ENCODE data around the gene SNRK. TPM values are rescaled to one million over a fixed set of nuclear protein-coding genes. Genes with fewer than 3 reads are reported as not detected.

SNRK gene
- total RNA-seq, 1 experiment from 2014 or later, result 12.7 TPM

DNA sequence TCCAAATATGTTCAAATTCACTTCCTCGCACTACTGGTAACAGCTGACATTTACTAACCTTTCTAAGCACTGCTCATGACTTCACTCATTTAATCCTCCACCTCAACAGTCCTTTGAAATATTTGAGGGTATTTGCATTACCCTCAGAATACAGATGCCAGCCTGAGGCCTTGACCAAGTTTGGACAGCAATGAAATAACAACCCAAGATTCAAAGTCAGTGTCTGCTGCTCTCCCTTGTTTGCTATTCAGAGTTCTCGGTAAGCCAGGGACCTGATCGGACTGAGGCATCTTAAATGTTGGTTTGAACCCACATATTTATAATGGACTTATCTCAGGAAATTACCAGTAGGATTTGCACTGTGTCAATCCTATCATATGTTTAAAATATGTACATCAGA lies 19.9 kb upstream of the SNRK start:
- TF ChIP-seq CEBPB (IDR thresholded peaks at IDR 0.05; ENCODE audit: low read depth) (no peak), ZNF274 (IDR thresholded peaks at IDR 0.05; ENCODE audit: low read depth, low read length) (no peak), EZH2phosphoT487 (IDR thresholded peaks at IDR 0.05; ENCODE audit: borderline replicate concordance) (no peak), ZFX (IDR thresholded peaks at IDR 0.05) (no peak), EZH2 (IDR thresholded peaks at IDR 0.05) (no peak), JUND (IDR thresholded peaks at IDR 0.05) (no peak), CBX3 (IDR thresholded peaks at IDR 0.05; ENCODE audit: low read depth) (no peak), CTCF (IDR thresholded peaks at IDR 0.05 in 2 of 3, conservative IDR thresholded peaks at IDR 0.05 in 1 of 3; ENCODE audit: borderline replicate concordance in 1 of 3, insufficient read depth in 1 of 3, low read depth in 2 of 3, low read length in 2 of 3) (no peak), ATF3 (IDR thresholded peaks at IDR 0.05) (no peak), SP1 (IDR thresholded peaks at IDR 0.05; ENCODE audit: low read depth) (no peak), POLR2AphosphoS5 (IDR thresholded peaks at IDR 0.05; ENCODE audit: low read depth, low read length) (no peak), RAD21 (IDR thresholded peaks at IDR 0.05; ENCODE audit: low read depth) (no peak), YY1 (IDR thresholded peaks at IDR 0.05; ENCODE audit: extremely low read depth, insufficient replicate concordance, low read depth, low read length) (no peak)
- TF ChIP-seq, protein P1, sequence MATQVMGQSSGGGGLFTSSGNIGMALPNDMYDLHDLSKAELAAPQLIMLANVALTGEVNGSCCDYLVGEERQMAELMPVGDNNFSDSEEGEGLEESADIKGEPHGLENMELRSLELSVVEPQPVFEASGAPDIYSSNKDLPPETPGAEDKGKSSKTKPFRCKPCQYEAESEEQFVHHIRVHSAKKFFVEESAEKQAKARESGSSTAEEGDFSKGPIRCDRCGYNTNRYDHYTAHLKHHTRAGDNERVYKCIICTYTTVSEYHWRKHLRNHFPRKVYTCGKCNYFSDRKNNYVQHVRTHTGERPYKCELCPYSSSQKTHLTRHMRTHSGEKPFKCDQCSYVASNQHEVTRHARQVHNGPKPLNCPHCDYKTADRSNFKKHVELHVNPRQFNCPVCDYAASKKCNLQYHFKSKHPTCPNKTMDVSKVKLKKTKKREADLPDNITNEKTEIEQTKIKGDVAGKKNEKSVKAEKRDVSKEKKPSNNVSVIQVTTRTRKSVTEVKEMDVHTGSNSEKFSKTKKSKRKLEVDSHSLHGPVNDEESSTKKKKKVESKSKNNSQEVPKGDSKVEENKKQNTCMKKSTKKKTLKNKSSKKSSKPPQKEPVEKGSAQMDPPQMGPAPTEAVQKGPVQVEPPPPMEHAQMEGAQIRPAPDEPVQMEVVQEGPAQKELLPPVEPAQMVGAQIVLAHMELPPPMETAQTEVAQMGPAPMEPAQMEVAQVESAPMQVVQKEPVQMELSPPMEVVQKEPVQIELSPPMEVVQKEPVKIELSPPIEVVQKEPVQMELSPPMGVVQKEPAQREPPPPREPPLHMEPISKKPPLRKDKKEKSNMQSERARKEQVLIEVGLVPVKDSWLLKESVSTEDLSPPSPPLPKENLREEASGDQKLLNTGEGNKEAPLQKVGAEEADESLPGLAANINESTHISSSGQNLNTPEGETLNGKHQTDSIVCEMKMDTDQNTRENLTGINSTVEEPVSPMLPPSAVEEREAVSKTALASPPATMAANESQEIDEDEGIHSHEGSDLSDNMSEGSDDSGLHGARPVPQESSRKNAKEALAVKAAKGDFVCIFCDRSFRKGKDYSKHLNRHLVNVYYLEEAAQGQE (IDR thresholded peaks at IDR 0.05; ENCODE audit: low read depth), result no peak
- ChIA-PET POLR2A (no interaction called here), CTCF (no interaction called here), RAD21 (ENCODE audit: low non-redundant PET in 1 of 2, low total read pairs in 2 of 2, uncharacterized antibody in 2 of 2, unreplicated experiment in 2 of 2) (no interaction called here)
- Histone ChIP-seq H3K9me3 (ENCODE audit: control insufficient read depth in 1 of 2, insufficient read depth in 1 of 2, low read depth in 1 of 2, low read length in 2 of 2) (no peaks in the 10 kb centered on the region), H3K4me1 (ENCODE audit: control insufficient read depth in 1 of 2, insufficient read depth in 2 of 2, low read length in 2 of 2) (no peaks in the 10 kb centered on the region), H3K9me2 (ENCODE audit: insufficient read depth) (no peaks in the 10 kb centered on the region), H3K27me3 (ENCODE audit: insufficient read depth, low read length) (no peaks in the 10 kb centered on the region), H3K9ac (ENCODE audit: low read length) (no peak overlapping the region), H3K4me2 (ENCODE audit: low read length) (no peak overlapping the region), H3K4me3 (replicated peaks in 1 of 2; ENCODE audit: low read depth in 1 of 2, low read length in 2 of 2) (no peak overlapping the region), H4K20me1 (ENCODE audit: insufficient read depth) (no peaks in the 10 kb centered on the region), H2AFZ (ENCODE audit: low read depth, low read length, poor library complexity, severe bottlenecking) (no peak overlapping the region), H3K27ac (ENCODE audit: low read depth, low read length) (no peak overlapping the region), H3K79me2 (ENCODE audit: insufficient read depth, low read length) (no peaks in the 10 kb centered on the region), H3K36me3 (ENCODE audit: control insufficient read depth in 1 of 2, insufficient read depth in 2 of 2, low read length in 2 of 2) (no peaks in the 10 kb centered on the region)
- ATAC-seq (no peak), DNase-seq (ENCODE audit: low read depth, low spot score) (no peak)
- BruUV-seq (replicated peaks), result no TSS peak
- intact Hi-C loops (cut with micrococcal nuclease), result no loop called here

All from HCT116 (cell line).